ENCODE measurements around the gene SCRT2. TPM values are rescaled to one million over a fixed set of nuclear protein-coding genes. Genes with fewer than 3 reads are reported as not detected.
"Not testable (repeated sequence)": the region's sequence is repeated elsewhere in the genome, so short reads cannot be mapped to it uniquely, and the experiment has no call there.

The SCRT2 gene
- total and polyA plus RNA-seq, 9 donors = not detected

DNA sequence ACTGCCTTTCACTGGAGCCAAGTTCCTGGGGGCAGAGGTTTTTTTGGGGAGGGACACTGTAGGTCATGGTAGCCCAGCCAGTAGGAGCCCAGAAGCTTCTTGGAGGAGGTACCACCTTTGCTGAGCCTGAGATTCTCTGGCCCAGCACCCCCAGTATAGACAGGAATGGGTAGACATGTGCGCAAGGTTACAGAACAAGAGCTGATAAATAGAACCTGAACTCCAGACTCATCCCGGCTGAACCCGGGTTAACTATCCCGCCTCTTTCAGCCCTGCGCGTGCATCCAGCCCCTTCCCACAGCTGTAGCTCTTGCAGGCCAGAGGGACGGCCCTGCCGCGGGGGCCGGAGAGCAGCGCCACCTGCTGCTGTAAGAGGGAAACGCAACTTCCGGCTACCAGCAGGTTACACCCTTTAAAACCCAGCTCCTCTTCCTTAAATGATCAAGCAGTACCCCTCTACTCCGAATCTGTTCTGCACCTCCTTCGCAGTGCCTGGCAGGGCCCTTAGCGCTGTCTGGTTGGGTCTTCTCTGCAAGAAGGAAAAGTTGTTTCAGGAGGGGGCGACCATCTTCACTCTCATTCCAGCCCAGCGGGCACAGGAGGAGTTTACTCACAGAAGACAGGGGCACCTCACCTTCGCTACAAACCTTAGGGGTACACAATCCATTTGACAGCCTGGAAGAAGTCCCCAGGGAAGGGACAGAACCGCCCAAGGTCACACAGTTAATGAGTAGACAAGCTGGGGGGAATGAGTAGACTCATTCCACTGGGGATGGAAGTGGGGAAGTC, 30.1 kb downstream of the SCRT2 start:
- TF ChIP-seq EP300 (IDR thresholded peaks at IDR 0.05) = no peak
- TF ChIP-seq, protein P1, sequence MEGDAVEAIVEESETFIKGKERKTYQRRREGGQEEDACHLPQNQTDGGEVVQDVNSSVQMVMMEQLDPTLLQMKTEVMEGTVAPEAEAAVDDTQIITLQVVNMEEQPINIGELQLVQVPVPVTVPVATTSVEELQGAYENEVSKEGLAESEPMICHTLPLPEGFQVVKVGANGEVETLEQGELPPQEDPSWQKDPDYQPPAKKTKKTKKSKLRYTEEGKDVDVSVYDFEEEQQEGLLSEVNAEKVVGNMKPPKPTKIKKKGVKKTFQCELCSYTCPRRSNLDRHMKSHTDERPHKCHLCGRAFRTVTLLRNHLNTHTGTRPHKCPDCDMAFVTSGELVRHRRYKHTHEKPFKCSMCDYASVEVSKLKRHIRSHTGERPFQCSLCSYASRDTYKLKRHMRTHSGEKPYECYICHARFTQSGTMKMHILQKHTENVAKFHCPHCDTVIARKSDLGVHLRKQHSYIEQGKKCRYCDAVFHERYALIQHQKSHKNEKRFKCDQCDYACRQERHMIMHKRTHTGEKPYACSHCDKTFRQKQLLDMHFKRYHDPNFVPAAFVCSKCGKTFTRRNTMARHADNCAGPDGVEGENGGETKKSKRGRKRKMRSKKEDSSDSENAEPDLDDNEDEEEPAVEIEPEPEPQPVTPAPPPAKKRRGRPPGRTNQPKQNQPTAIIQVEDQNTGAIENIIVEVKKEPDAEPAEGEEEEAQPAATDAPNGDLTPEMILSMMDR (IDR thresholded peaks at IDR 0.05) = peak; percentile 73 to 79 (median 79)

DNA sequence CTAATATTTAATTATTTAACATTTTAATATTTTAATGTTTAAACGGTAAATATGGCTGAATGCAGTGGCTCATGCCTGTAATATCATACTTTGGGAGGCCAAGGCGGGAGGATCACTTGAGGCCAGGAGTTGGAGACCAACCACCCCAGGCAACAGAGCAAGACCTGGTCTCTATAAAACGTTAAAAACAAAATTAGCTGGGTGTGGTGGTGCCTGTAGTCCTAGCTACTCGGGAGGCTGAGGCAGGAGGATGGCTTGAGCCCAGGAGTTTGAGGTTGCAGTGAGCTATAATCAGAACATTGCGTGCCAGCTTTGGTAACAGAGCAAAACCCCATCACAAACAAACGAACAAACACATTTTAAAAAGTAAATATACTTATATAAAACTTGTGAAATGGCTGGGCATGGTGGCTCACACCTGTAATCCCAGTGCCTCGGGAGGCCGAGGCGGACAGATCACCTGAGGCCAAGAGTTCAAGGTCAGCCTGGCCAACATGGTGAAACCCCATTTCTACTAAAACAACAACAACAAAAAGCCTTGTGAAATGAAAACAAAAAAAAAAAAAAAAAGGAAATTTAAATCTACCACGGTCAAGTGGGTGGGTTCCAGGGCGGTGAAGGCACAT, 30.8 kb downstream of the SCRT2 start:
- H3K4me1 ChIP-seq (ENCODE audit: insufficient read depth) = peaks cover 3% of the 10 kb centered on the region
- H3K4me3 ChIP-seq = no peak overlapping the region
- no peak overlapping the region for H3K27ac ChIP-seq
- H3K27me3 ChIP-seq = no peaks in the 10 kb centered on the region
- no peaks in the 10 kb centered on the region for H3K36me3 ChIP-seq
- TF ChIP-seq POLR2A (IDR thresholded peaks at IDR 0.05) (no peak), EP300 (IDR thresholded peaks at IDR 0.05) (no peak)
- TF ChIP-seq, protein P1 (IDR thresholded peaks at IDR 0.05) = no peak
- WGBS, 3 donors = 30 to 46% (median 36%) methylated on average over 11 of the region's 11 CpGs
- no peak for DNase-seq
- H3K9me3 ChIP-seq = no peaks in the 10 kb centered on the region
- intact Hi-C loops (cut with DNase I) = loop anchor here (5.0 to 10.0 kb wide), 4 partner anchors 80 to 360 kb away; no protein-coding TSS in a partner anchor

More for the DNA sequence above, 30.1 kb downstream of the SCRT2 start:
- intact Hi-C loops (cut with DNase I) = loop anchor here (5.0 to 10.0 kb wide), 4 partner anchors 81 to 361 kb away; no protein-coding TSS in a partner anchor
- H3K27ac ChIP-seq = no peak overlapping the region
- H3K4me3 ChIP-seq = no peak overlapping the region
- H3K27me3 ChIP-seq = no peaks in the 10 kb centered on the region
- H3K36me3 ChIP-seq = no peaks in the 10 kb centered on the region
- WGBS, 3 donors = 9 to 13% (median 10%) methylated on average over 20 of the region's 20 CpGs
- peak; percentile 58 to 87 (median 72) for DNase-seq
- no peaks in the 10 kb centered on the region for H3K9me3 ChIP-seq
- peaks cover 3% of the 10 kb centered on the region for H3K4me1 ChIP-seq (ENCODE audit: insufficient read depth)

DNA sequence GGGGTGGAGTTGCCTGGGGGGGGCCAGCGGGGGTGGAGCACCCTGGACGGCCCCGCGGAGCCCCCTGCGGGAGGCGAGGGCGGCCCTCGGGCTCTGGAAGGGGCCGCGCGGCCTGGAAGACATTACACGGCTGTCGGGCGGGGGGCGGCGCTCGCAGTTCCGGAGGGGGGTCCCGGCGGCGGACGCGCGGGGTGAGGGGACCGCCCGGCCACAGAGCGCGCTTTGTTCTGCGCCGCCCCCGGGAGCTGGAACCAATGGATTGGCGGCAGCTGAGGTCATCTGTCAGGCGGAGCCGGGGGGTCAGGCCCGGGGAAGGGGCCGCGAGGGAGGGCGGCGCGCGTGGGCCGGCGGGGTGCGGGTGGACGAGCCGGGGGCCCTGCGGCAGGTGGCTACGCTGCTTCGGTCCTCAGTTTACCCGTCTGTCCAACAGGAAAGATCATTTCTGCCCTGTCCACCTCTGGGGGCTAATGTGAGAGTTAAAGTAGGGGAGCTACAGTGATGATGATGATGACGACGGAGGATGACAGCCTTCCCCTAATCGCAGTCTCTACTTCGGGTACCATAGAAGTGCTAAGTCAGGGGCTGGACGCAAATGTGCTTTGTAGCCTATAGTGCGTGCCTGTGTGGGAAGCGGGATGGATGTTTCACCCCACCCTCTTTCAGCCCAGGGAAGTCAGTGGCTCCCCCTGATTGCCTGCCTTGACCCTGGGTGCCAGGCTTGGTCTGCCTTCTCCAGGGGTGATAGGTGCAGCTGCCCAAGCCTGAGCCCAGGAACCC, 33.0 kb downstream of the SCRT2 start:
- WGBS, 3 donors = 3 to 9% (median 5%) methylated on average over 26 to 57 of the region's 57 CpGs
- peak; percentile 46 to 67 (median 58) for DNase-seq
- no peaks in the 10 kb centered on the region for H3K36me3 ChIP-seq
- no peaks in the 10 kb centered on the region for H3K9me3 ChIP-seq
- H3K4me3 ChIP-seq = peak overlapping the region; percentile 38
- no peaks in the 10 kb centered on the region for H3K27me3 ChIP-seq
- H3K27ac ChIP-seq = peak overlapping the region in 1 of 2 donors; percentile 27
- TF ChIP-seq POLR2A (IDR thresholded peaks at IDR 0.05) = no peak
- TF ChIP-seq, protein P1 (IDR thresholded peaks at IDR 0.05) = no peak
- TF ChIP-seq EP300 (IDR thresholded peaks at IDR 0.05) = no peak
- intact Hi-C loops (cut with DNase I) = loop anchor here in 2 of 4 donors (10.0 kb wide), 2 partner anchors 78 to 358 kb away; no protein-coding TSS in a partner anchor
- H3K4me1 ChIP-seq (ENCODE audit: insufficient read depth) = peaks cover 3% of the 10 kb centered on the region

DNA sequence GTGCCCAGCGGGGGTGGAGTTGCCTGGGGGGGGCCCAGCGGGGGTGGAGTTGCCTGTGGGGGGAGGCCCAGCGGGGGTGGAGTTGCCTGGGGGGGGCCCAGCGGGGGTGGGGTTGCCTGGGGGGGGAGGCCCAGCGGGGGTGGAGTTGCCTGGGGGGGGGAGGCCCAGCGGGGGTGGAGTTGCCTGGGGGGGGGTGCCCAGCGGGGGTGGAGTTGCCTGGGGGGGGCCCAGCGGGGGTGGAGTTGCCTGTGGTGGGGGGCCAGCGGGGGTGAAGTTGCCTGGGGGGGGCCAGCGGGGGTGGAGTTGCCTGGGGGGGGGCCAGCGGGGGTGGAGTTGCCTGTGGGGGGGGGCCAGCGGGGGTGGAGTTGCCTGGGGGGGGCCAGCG, 33.6 kb downstream of the SCRT2 start:
- H3K36me3 ChIP-seq; H3K27me3 ChIP-seq; H3K9me3 ChIP-seq; DNase-seq; H3K4me1 ChIP-seq (ENCODE audit: insufficient read depth): not testable (repeated sequence)
- WGBS, 3 donors = 9% methylated on average over 6 of the region's 13 CpGs; no CpG with 5 or more reads in 2 of the 3 donors
- Histone ChIP-seq H3K4me3 (peak overlapping the region; percentile 38), H3K27ac (peak overlapping the region in 1 of 2 donors; percentile 27)
- intact Hi-C loops (cut with DNase I) = loop anchor here in 2 of 4 donors (10.0 kb wide), 2 partner anchors 77 to 357 kb away; no protein-coding TSS in a partner anchor

All from ovary (tissue), 9 donors.